IMR-90 (cell line): ENCODE data around the gene ACVR2B. TPM values are rescaled to one million over a fixed set of nuclear protein-coding genes. Genes with fewer than 3 reads are reported as not detected.
"Not testable (repeated sequence)": the region's sequence is repeated elsewhere in the genome, so short reads cannot be mapped to it uniquely, and the experiment has no call there.

Source experiments
- ATAC-seq: fragments of 200-7000 bp; cut with Tn5 transposase; 2 replicates; pipeline ENCODE4 v1.9.1; 2020; ENCODE audit warnings: low read depth, mild to moderate bottlenecking, moderate library complexity
- BruUV-seq: library from RNA; stranded (reverse); fragments of 400-500 nt; replicated peaks from 2 replicates; lab custom pipeline; 2021; lab: Mats Ljungman, UMichigan
- CTCF ChIA-PET: fragments of 300-600 bp; formaldehyde crosslinking; extraction: SDS; loops from one replicate; lab custom pipeline; 2021; ENCODE audit warnings: antibody characterized with exemption; lab: Yijun Ruan, JAX
- POLR2A ChIA-PET: fragments of 300-600 bp; sonication (Branson Sonifier 250); formaldehyde crosslinking; loops from one replicate; lab custom pipeline; 2022; ENCODE audit warnings: antibody characterized with exemption; ENCODE audit not compliant: unreplicated experiment; lab: Charles Lee
- DNase-seq: peaks from one replicate; pipeline ENCODE4 v3.0.0; 2013
- H2AFZ ChIP-seq: replicated peaks from 2 replicates; pipeline ENCODE3; 2013; ENCODE audit warnings: low read length, mild to moderate bottlenecking; ENCODE audit not compliant: poor library complexity
- H2AK5ac ChIP-seq: 2 replicates; pipeline ENCODE4 v1.6.1; 2013; ENCODE audit warnings: low read depth, low read length, inconsistent platforms
- H2AK9ac ChIP-seq: replicated peaks from 2 replicates; pipeline ENCODE3; 2013; ENCODE audit warnings: mild to moderate bottlenecking, low read depth, low read length, moderate library complexity; ENCODE audit not compliant: poor library complexity
- H2BK120ac ChIP-seq: 2 replicates; pipeline ENCODE4 v1.6.1; 2013; ENCODE audit warnings: low read depth, low read length, inconsistent platforms
- H2BK15ac ChIP-seq: 3 replicates; pipeline ENCODE4 v1.6.1; 2013; ENCODE audit warnings: low read depth, low read length, inconsistent platforms
- H2BK20ac ChIP-seq: 2 replicates; pipeline ENCODE4 v1.6.1; 2013; ENCODE audit warnings: low read depth, mild to moderate bottlenecking, inconsistent platforms, low read length, moderate library complexity
- H2BK5ac ChIP-seq: 2 replicates; pipeline ENCODE4 v1.6.1; 2013; ENCODE audit warnings: mild to moderate bottlenecking, low read depth, low read length, inconsistent platforms; ENCODE audit not compliant: poor library complexity, severe bottlenecking
- H3K14ac ChIP-seq: replicated peaks from 2 replicates; pipeline ENCODE4 v1.6.1; 2013; ENCODE audit warnings: low read depth, low read length, inconsistent platforms
- H3K18ac ChIP-seq: 2 replicates; pipeline ENCODE4 v1.6.1; 2013; ENCODE audit warnings: low read depth, low read length, control low read depth
- H3K23ac ChIP-seq: 2 replicates; pipeline ENCODE4 v1.6.1; 2013; ENCODE audit warnings: low read depth, low read length, inconsistent platforms
- H3K27ac ChIP-seq: 2 replicates; pipeline ENCODE4 v1.5.1; 2013; ENCODE audit warnings: mild to moderate bottlenecking, control low read depth, low read length; ENCODE audit not compliant: insufficient read depth
- H3K27me3 ChIP-seq: 2 replicates; pipeline ENCODE4 v1.6.1; 2013; ENCODE audit warnings: low read length; ENCODE audit not compliant: control insufficient read depth, insufficient read depth
- H3K36me3 ChIP-seq: 2 replicates; pipeline ENCODE4 v1.6.1; 2013; ENCODE audit warnings: low read length, mixed read lengths; ENCODE audit not compliant: control insufficient read depth, insufficient read depth
- H3K4ac ChIP-seq: 2 replicates; pipeline ENCODE4 v1.6.1; 2013; ENCODE audit warnings: low read depth, low read length, inconsistent platforms
- H3K4me1 ChIP-seq: 2 replicates; pipeline ENCODE4 v1.6.1; 2013; ENCODE audit warnings: low read length, mixed read lengths; ENCODE audit not compliant: control insufficient read depth, insufficient read depth
- H3K4me2 ChIP-seq: 2 replicates; pipeline ENCODE4 v1.6.1; 2013; ENCODE audit warnings: low read depth, mild to moderate bottlenecking, control low read depth, low read length, moderate library complexity
- H3K4me3 ChIP-seq: 2 replicates; pipeline ENCODE4 v1.5.1; 2013; ENCODE audit warnings: low read depth, mild to moderate bottlenecking, control low read depth, low read length, moderate library complexity; ENCODE audit not compliant: insufficient read depth
- H3K56ac ChIP-seq: 2 replicates; pipeline ENCODE4 v1.6.1; 2013; ENCODE audit warnings: low read length, inconsistent platforms; ENCODE audit not compliant: insufficient read depth; ENCODE audit errors: extremely low read depth
- H3K79me1 ChIP-seq, 2 experiments: 2 replicates each; pipeline ENCODE4 v1.6.1; 2013; ENCODE audit warnings: low read length in 2 of 2, inconsistent platforms in 1 of 2, low read depth in 1 of 2
- H3K9ac ChIP-seq: 2 replicates; pipeline ENCODE4 v1.6.1; 2013; ENCODE audit warnings: low read depth, low read length, control low read depth
- H3K9me1 ChIP-seq: 2 replicates; pipeline ENCODE4 v1.6.1; 2013; ENCODE audit warnings: low read length, inconsistent platforms; ENCODE audit not compliant: insufficient read depth
- H3K9me3 ChIP-seq: 2 replicates; pipeline ENCODE4 v1.6.1; 2013; ENCODE audit warnings: low read length; ENCODE audit not compliant: control insufficient read depth, insufficient read depth
- H4K20me1 ChIP-seq: 2 replicates; pipeline ENCODE4 v1.6.1; 2013; ENCODE audit warnings: low read length, inconsistent platforms; ENCODE audit not compliant: insufficient read depth
- H4K5ac ChIP-seq: 2 replicates; pipeline ENCODE4 v1.6.1; 2013; ENCODE audit warnings: mild to moderate bottlenecking, low read depth, low read length, control low read depth
- H4K8ac ChIP-seq, 2 experiments: 2 replicates each; pipeline ENCODE4 v1.6.1; 2013; ENCODE audit warnings: low read depth in 2 of 2, low read length in 2 of 2, control low read depth in 1 of 2, inconsistent platforms in 1 of 2
- H4K91ac ChIP-seq: 2 replicates; pipeline ENCODE4 v1.6.1; 2013; ENCODE audit warnings: low read depth, low read length, inconsistent platforms; ENCODE audit not compliant: insufficient read depth
- WGBS, 2 experiments: methylation state at CpG; one replicate each; pipeline versions ENCODE4 v1.1.5 to v1.1.7; 2013; ENCODE audit warnings: missing lambda C conversion rate in 2 of 2; ENCODE audit not compliant: insufficient read length in 1 of 2; ENCODE audit errors: extremely low coverage in 2 of 2; 5-methylcytosine and 5-hydroxymethylcytosine counted together
- dilution Hi-C: fragments of 300-500 bp; cut with HindIII; formaldehyde crosslinking; loops from one replicate; pipeline ENCODE4 v1.14.3; 2018; ENCODE audit warnings: low sequenced_read_pairs; ENCODE audit not compliant: unreplicated experiment
- in situ Hi-C: fragments of 300-500 bp; cut with MboI; formaldehyde crosslinking; loops from 3 replicates; pipeline ENCODE4 v1.14.3; 2019; ENCODE audit warnings: low sequenced_read_pairs, inconsistent platforms, mixed read lengths
- intact Hi-C: fragments of 100-400 bp; cut with micrococcal nuclease; formaldehyde crosslinking; loops from 2 replicates; pipeline ENCODE4 v1.10.0; 2022
- polyA plus RNA-seq, 3 experiments: library from polyadenylated mRNA; depleted of rRNA; stranded (reverse); fragments of >200 nt; gene quantifications; 2 replicates each; pipeline ENCODE4 v1.2.3, GENCODE V29; 2012; ENCODE audit warnings: low replicate concordance in 1 of 3
- total RNA-seq: library from RNA; depleted of rRNA; stranded (reverse); fragments of >200 nt; gene quantifications from 2 replicates; pipeline ENCODE4 v1.2.3, GENCODE V29; 2012

The ACVR2B gene
- total and polyA plus RNA-seq, 2 of the 4 experiments (the other 2 are of a cell fraction), result 0.60 to 1.3 TPM

- intact Hi-C loops, result not testable (repeated sequence)
- WGBS, 2 experiments, result 33% methylated on average over 1 of the region's 2 CpGs; no CpG with 5 or more reads in 1 of the 2 experiments
Measured at GRCh38 chr3:38433661-38434060, 20.0 kb upstream of the ACVR2B start.

GRCh38 chr3:38438436-38439069 is 15.1 kb upstream of the ACVR2B start:
- ATAC-seq, H3K27ac ChIP-seq, H3K79me1 ChIP-seq, POLR2A ChIA-PET, H3K9me3 ChIP-seq, H2BK120ac ChIP-seq, H3K4ac ChIP-seq, in situ Hi-C loops, H3K18ac ChIP-seq, H4K5ac ChIP-seq, H2AK5ac ChIP-seq, H4K8ac ChIP-seq, H4K20me1 ChIP-seq, H2BK5ac ChIP-seq, H3K4me3 ChIP-seq, H3K23ac ChIP-seq, CTCF ChIA-PET, H2AFZ ChIP-seq, H3K36me3 ChIP-seq, H3K9me1 ChIP-seq, dilution Hi-C loops, H3K14ac ChIP-seq, BruUV-seq, H3K27me3 ChIP-seq, H3K4me1 ChIP-seq, H3K9ac ChIP-seq, H3K56ac ChIP-seq, H3K4me2 ChIP-seq, H2AK9ac ChIP-seq, H4K91ac ChIP-seq, H2BK20ac ChIP-seq, H2BK15ac ChIP-seq, intact Hi-C loops: not testable (repeated sequence)
- 33% methylated on average over 2 of the region's 5 CpGs; no CpG with 5 or more reads in 1 of the 2 experiments for whole genome bisulfite sequencing, 2 experiments
- DNase-seq, result peak; percentile 22

More at GRCh38 chr3:38433661-38434060, 20.0 kb upstream of the ACVR2B start:
- ATAC-seq, in situ Hi-C loops, DNase-seq, H3K18ac ChIP-seq, H2AK5ac ChIP-seq, H4K5ac ChIP-seq, H4K91ac ChIP-seq, H3K4me3 ChIP-seq, H2AFZ ChIP-seq, H3K27me3 ChIP-seq, H3K36me3 ChIP-seq, H2BK15ac ChIP-seq, H3K27ac ChIP-seq, dilution Hi-C loops, H2BK120ac ChIP-seq, H3K79me1 ChIP-seq, H2BK20ac ChIP-seq, H3K9me1 ChIP-seq, CTCF ChIA-PET, H3K23ac ChIP-seq, H3K9ac ChIP-seq, H3K4me1 ChIP-seq, H3K14ac ChIP-seq, H3K56ac ChIP-seq, H2AK9ac ChIP-seq, H4K20me1 ChIP-seq, H3K4ac ChIP-seq, H4K8ac ChIP-seq, POLR2A ChIA-PET, BruUV-seq, H3K4me2 ChIP-seq, H2BK5ac ChIP-seq: not testable (repeated sequence)
- peaks cover 11% of the 10 kb centered on the region for H3K9me3 ChIP-seq
